ENCODE results near the gene RASL10B.
A peak's percentile ranks its signal among the peaks of the same experiment; 100 is the strongest.

Gene RASL10B

DNA sequence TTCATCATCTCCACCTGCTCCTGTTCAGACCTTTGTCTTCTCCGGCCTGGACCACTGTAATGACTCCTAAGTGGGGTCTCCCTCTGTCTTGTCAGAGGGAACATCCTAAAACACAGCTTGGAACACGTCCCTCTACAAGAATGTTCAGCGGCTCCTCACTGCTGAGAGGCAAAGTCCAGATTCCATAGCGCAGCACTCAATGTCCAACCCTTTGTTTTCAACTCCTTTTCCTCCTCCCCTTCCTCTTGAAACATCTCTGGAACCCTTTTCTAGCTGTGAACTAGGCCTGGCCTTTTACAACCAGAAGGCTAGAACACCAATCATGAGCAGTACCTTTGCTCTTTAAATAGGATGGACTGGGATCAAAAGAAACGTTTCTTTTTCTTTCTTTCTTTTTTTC lies 30.2 kb downstream of the RASL10B start:
- H3K4me3 ChIP-seq (ENCODE audit: low read depth in 1 of 2, low read length in 2 of 2): no peak overlapping the region
- no peak overlapping the region for H3K9ac ChIP-seq (ENCODE audit: low read depth in 1 of 2, low read length in 2 of 2)
- H3K4me1 ChIP-seq (ENCODE audit: control insufficient read depth in 1 of 2, insufficient read depth in 2 of 2, low read length in 2 of 2): peaks cover 4 to 7% of the 10 kb centered on the region in 2 donors
- no peak overlapping the region for H3K27ac ChIP-seq (ENCODE audit: low read depth, low read length)
- no peaks in the 10 kb centered on the region for H3K36me3 ChIP-seq (ENCODE audit: control insufficient read depth in 1 of 2, insufficient read depth in 2 of 2, low read length in 2 of 2)
- no peaks in the 10 kb centered on the region for H3K9me3 ChIP-seq (ENCODE audit: control insufficient read depth in 1 of 2, low read length in 2 of 2)
- no peaks in the 10 kb centered on the region for H3K27me3 ChIP-seq (ENCODE audit: control insufficient read depth in 1 of 2, insufficient read depth in 2 of 2, low read length in 2 of 2)

DNA sequence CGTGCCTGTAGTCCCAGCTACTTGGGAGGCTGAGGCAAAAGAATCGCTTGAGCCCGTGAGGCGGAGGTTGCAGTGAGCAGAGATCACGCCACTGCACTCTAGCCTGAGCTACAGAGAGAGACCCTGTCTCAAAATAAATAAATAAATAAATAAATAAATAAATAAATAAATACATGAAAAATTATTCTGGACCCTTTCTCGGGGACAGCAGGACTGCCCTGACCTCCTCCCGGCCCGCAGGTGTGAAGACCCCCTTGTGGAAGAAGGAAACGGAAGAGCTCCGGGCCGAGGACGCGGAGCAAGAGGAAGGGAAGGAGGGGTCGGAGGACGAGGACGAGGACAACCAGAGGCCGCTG lies 32.3 kb downstream of the RASL10B start:
- Histone ChIP-seq H3K9me3 (ENCODE audit: control insufficient read depth in 1 of 2, low read length in 2 of 2) (no peaks in the 10 kb centered on the region), H3K9ac (ENCODE audit: low read depth in 1 of 2, low read length in 2 of 2) (peak overlapping the region in 1 of 2 donors; percentile 51), H3K27ac (ENCODE audit: low read depth, low read length) (no peak overlapping the region), H3K4me3 (ENCODE audit: low read depth in 1 of 2, low read length in 2 of 2) (peak overlapping the region; percentile 72), H3K36me3 (ENCODE audit: control insufficient read depth in 1 of 2, insufficient read depth in 2 of 2, low read length in 2 of 2) (no peaks in the 10 kb centered on the region), H3K4me1 (ENCODE audit: control insufficient read depth in 1 of 2, insufficient read depth in 2 of 2, low read length in 2 of 2) (peaks cover 15 to 18% of the 10 kb centered on the region in 2 donors), H3K27me3 (ENCODE audit: control insufficient read depth in 1 of 2, insufficient read depth in 2 of 2, low read length in 2 of 2) (no peaks in the 10 kb centered on the region)

DNA sequence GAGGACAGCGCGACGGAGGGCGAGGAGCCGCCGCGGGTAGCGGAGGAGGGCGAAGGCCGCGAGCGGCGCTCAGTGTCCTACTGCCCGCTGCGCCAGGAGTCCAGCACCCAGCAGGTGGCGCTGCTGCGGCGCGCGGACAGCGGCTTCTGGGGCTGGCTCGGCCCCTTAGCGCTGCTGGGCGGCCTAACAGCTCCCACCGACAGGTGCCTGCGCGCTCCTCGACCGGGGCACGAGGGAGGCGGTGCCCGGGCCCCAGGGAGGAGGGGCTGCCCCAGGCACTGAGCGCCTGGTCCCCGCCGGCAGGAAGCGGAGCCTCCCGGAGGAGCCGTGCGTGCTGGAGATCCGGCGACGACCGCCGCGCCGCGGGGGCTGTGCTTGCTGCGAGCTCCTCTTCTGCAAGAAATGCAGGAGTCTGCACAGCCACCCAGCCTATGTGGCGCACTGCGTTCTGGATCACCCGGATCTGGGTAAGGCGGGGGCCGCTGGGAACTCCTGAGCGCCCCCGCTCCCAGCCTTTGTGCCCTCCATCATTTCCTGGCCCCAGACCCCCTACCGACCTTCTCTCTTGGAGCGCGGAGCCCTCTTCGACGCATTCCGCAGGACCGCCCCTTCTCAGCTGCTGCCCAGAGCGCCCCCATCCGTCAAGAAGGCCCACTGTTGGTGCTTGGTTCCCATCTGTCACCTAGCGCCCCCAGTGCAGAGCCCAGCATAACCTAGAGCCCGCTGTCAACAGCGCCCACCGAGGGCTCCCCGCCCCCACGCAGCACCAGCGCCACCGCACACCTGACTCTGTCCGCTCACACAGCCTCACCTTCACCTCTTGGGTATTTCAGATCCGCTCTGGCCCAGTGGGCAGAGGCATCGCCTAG lies 32.9 kb downstream of the RASL10B start:
- peak overlapping the region; percentile 42 to 56 for H3K9ac ChIP-seq (ENCODE audit: low read depth in 1 of 2, low read length in 2 of 2)
- no peaks in the 10 kb centered on the region for H3K9me3 ChIP-seq (ENCODE audit: control insufficient read depth in 1 of 2, low read length in 2 of 2)
- H3K27ac ChIP-seq (ENCODE audit: low read depth, low read length): no peak overlapping the region

DNA sequence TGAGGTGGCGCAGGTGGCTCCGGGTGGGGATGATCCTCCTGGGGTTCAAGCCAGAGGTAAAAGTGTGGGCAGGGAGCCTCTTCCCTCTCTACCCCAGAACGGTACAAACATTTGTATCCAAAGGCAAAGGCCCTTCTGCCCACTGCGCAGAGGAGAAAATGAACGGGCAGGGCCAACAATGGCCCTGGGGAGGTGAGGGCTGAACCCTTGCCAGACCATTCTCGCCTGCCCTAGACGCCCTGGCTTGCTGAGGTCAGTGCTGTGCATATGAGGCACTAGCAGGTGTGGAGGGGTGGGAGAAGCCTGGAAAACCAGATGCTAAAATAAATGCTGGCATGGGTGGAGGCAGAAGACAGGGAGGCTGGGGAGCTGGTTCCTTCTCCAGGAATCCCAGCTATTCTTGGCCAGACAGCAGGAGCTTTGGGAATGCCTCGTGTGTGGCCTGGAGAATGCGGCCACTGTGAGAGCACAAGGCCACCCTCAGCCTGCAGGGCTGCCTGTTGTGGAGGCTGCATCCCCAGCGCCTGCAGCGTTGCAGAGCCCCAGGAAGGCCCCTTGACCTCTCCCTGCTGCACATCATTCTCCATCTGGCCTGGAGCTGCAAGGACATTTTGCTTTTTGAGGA lies 33.8 kb downstream of the RASL10B start:
- no peaks in the 10 kb centered on the region for H3K9me3 ChIP-seq (ENCODE audit: control insufficient read depth in 1 of 2, low read length in 2 of 2)
- no peaks in the 10 kb centered on the region for H3K27me3 ChIP-seq (ENCODE audit: control insufficient read depth in 1 of 2, insufficient read depth in 2 of 2, low read length in 2 of 2)
- H3K4me1 ChIP-seq (ENCODE audit: control insufficient read depth in 1 of 2, insufficient read depth in 2 of 2, low read length in 2 of 2): peaks cover 23 to 29% of the 10 kb centered on the region in 2 donors
- no peak overlapping the region for H3K9ac ChIP-seq (ENCODE audit: low read depth in 1 of 2, low read length in 2 of 2)
- H3K36me3 ChIP-seq (ENCODE audit: control insufficient read depth in 1 of 2, insufficient read depth in 2 of 2, low read length in 2 of 2): no peaks in the 10 kb centered on the region
- H3K4me3 ChIP-seq (ENCODE audit: low read depth in 1 of 2, low read length in 2 of 2): peak overlapping the region in 1 of 2 donors; percentile 72
- H3K27ac ChIP-seq (ENCODE audit: low read depth, low read length): no peak overlapping the region

More for the DNA sequence above, 32.9 kb downstream of the RASL10B start:
- Histone ChIP-seq H3K36me3 (ENCODE audit: control insufficient read depth in 1 of 2, insufficient read depth in 2 of 2, low read length in 2 of 2) (no peaks in the 10 kb centered on the region), H3K4me3 (ENCODE audit: low read depth in 1 of 2, low read length in 2 of 2) (peak overlapping the region; percentile 72), H3K27me3 (ENCODE audit: control insufficient read depth in 1 of 2, insufficient read depth in 2 of 2, low read length in 2 of 2) (no peaks in the 10 kb centered on the region), H3K4me1 (ENCODE audit: control insufficient read depth in 1 of 2, insufficient read depth in 2 of 2, low read length in 2 of 2) (peaks cover 21 to 24% of the 10 kb centered on the region in 2 donors)

DNA sequence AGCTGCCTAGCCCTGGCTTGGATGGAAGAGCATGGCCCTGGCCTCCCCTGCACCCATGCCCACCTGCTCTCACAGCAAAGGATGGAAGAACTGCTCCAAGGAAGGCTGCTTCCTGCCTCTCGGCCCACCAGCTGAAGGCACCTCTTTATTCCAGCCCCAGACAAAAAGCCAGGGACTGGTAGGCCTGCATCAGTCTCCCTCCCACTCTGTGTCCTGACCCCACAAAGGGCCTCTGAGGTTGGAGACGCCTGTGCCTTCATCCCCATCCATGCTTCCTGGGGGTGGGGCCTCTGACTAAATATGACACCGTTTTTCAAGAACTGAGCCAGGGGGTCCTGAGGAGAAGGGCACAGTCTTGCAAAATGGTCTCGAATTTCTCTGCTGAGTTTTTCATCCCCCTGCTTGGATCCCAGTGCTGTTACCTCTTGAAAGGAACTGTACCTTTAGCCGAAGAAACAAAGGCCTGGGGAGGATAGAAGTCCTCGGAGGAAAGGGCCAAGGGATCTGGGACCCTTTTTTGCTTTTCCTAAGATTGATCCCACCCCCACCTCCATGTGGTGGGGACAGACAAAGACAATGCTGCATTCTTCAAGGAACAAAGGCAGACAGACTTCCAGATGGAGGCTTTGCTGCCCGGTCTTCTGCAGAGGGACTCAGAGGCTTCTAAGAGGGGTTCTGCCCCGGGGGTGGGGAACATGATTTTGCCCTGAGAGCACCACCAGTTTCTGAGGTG lies 34.5 kb downstream of the RASL10B start:
- H3K27ac ChIP-seq (ENCODE audit: low read depth, low read length): no peak overlapping the region
- no peaks in the 10 kb centered on the region for H3K27me3 ChIP-seq (ENCODE audit: control insufficient read depth in 1 of 2, insufficient read depth in 2 of 2, low read length in 2 of 2)
- no peaks in the 10 kb centered on the region for H3K9me3 ChIP-seq (ENCODE audit: control insufficient read depth in 1 of 2, low read length in 2 of 2)
- peaks cover 23 to 29% of the 10 kb centered on the region in 2 donors for H3K4me1 ChIP-seq (ENCODE audit: control insufficient read depth in 1 of 2, insufficient read depth in 2 of 2, low read length in 2 of 2)
- H3K36me3 ChIP-seq (ENCODE audit: control insufficient read depth in 1 of 2, insufficient read depth in 2 of 2, low read length in 2 of 2): no peaks in the 10 kb centered on the region
- H3K9ac ChIP-seq (ENCODE audit: low read depth in 1 of 2, low read length in 2 of 2): no peak overlapping the region
- no peak overlapping the region for H3K4me3 ChIP-seq (ENCODE audit: low read depth in 1 of 2, low read length in 2 of 2)

DNA sequence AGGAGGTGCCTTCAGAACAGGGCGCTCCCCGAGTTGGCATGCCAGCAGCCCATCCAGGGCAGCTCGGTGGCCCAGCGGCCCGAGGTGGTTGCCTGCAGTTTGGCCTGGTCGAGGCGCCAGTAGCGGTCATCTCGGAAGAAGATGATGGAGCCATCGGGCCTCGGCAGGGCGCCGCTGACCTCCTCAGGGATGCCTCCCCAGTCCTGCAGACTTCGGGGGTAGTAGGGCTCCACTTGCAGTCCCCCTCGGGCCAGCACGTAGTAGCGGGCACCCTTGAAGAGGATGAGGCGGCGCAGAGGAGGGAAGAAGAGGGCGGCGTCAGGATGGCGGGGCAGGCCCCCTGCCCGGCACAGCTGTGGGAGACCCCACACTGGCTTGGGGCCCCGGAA lies 35.0 kb downstream of the RASL10B start:
- Histone ChIP-seq H3K27ac (ENCODE audit: low read depth, low read length) (no peak overlapping the region), H3K36me3 (ENCODE audit: control insufficient read depth in 1 of 2, insufficient read depth in 2 of 2, low read length in 2 of 2) (no peaks in the 10 kb centered on the region), H3K9ac (ENCODE audit: low read depth in 1 of 2, low read length in 2 of 2) (no peak overlapping the region), H3K27me3 (ENCODE audit: control insufficient read depth in 1 of 2, insufficient read depth in 2 of 2, low read length in 2 of 2) (no peaks in the 10 kb centered on the region), H3K9me3 (ENCODE audit: control insufficient read depth in 1 of 2, low read length in 2 of 2) (no peaks in the 10 kb centered on the region), H3K4me1 (ENCODE audit: control insufficient read depth in 1 of 2, insufficient read depth in 2 of 2, low read length in 2 of 2) (peaks cover 23 to 29% of the 10 kb centered on the region in 2 donors), H3K4me3 (ENCODE audit: low read depth in 1 of 2, low read length in 2 of 2) (no peak overlapping the region)

DNA sequence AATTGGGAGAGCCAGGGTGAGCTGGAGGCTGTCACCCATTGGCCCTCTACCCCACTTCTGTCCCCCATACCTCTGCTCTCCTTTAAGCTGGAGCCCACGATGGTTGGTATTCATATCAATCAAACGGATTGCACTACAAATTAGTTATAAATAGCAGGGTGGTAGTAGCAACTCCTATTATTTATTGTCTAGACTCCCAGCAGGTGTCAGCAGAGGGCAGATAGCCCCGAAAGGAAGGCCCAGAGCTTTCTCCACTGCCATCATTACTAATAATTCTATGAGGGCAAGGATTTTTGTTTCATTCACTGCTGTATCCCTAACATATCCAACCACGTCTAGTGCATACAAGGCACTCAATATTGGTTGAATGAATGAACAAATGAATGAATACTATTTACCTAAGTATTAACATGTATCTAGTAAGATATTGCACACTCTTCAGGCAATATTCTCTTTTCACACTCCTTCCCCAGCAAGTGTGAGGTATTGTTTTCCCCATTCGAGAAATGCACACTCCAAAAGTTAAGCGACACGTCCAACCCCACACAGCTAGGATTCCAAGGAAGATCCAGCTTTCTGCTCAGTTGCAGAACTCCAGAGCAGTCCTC lies 35.6 kb downstream of the RASL10B start:
- no peak overlapping the region for H3K27ac ChIP-seq (ENCODE audit: low read depth, low read length)
- H3K36me3 ChIP-seq (ENCODE audit: control insufficient read depth in 1 of 2, insufficient read depth in 2 of 2, low read length in 2 of 2): no peaks in the 10 kb centered on the region

DNA sequence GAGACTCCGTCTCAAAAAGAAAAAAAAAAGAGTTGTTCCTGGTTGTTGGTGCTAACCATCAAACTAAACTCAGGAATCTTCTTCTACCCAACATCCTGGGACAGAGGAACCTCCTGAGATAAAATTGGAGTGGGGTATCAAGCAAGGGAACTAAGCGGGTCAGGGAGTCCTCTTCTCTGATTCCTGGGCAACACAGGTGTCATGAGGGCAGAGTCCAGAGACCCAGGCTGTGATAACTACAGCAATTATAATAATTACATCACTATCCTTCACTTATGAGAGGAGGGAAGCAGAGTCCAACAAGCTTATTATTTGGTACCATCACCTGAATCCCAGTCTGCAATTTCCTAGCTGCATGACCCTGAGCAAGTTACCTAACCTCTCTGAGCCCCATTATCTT lies 37.4 kb downstream of the RASL10B start:
- H3K4me3 ChIP-seq (ENCODE audit: low read depth in 1 of 2, low read length in 2 of 2): no peak overlapping the region
- H3K36me3 ChIP-seq (ENCODE audit: control insufficient read depth in 1 of 2, insufficient read depth in 2 of 2, low read length in 2 of 2): no peaks in the 10 kb centered on the region
- H3K27ac ChIP-seq (ENCODE audit: low read depth, low read length): no peak overlapping the region
- H3K27me3 ChIP-seq (ENCODE audit: control insufficient read depth in 1 of 2, insufficient read depth in 2 of 2, low read length in 2 of 2): no peaks in the 10 kb centered on the region
- no peaks in the 10 kb centered on the region for H3K9me3 ChIP-seq (ENCODE audit: control insufficient read depth in 1 of 2, low read length in 2 of 2)
- H3K4me1 ChIP-seq (ENCODE audit: control insufficient read depth in 1 of 2, insufficient read depth in 2 of 2, low read length in 2 of 2): peaks cover 27 to 29% of the 10 kb centered on the region in 2 donors
- no peak overlapping the region for H3K9ac ChIP-seq (ENCODE audit: low read depth in 1 of 2, low read length in 2 of 2)

More for the DNA sequence above, 35.6 kb downstream of the RASL10B start:
- Histone ChIP-seq H3K4me3 (ENCODE audit: low read depth in 1 of 2, low read length in 2 of 2) (no peak overlapping the region), H3K9ac (ENCODE audit: low read depth in 1 of 2, low read length in 2 of 2) (no peak overlapping the region), H3K4me1 (ENCODE audit: control insufficient read depth in 1 of 2, insufficient read depth in 2 of 2, low read length in 2 of 2) (peaks cover 23 to 29% of the 10 kb centered on the region in 2 donors), H3K9me3 (ENCODE audit: control insufficient read depth in 1 of 2, low read length in 2 of 2) (no peaks in the 10 kb centered on the region), H3K27me3 (ENCODE audit: control insufficient read depth in 1 of 2, insufficient read depth in 2 of 2, low read length in 2 of 2) (no peaks in the 10 kb centered on the region)

DNA sequence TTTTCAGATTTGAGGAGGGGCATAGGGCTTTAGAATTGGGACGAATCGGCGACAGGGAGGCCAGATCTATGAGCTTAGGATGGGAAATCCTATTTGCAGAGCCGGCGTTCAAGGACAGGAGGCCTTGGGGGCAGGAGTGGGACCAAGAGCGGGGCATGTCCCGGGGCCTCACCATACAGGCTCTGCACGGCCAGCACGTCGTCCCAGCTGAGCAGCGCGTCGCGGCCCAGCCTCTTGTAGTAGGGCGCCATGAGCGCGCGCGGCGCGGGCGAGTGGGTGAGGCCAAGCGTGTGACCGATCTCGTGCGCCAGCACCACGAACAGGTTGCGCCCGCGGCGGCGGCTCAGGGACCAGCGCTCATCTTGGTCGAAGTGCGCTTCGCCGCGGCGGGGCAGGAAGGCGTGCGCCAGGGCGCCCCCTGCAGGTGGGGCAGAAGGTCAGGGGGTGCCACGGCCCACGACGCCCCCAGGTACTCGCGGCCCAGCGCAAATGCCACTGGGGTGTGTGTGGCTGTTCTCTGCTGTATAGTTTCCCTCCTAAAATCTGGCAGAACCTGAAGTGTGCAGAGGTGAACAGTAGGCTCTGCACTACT lies 38.6 kb downstream of the RASL10B start:
- no peak overlapping the region for H3K9ac ChIP-seq (ENCODE audit: low read depth in 1 of 2, low read length in 2 of 2)

More for the DNA sequence above, 38.6 kb downstream of the RASL10B start:
- Histone ChIP-seq H3K27me3 (ENCODE audit: control insufficient read depth in 1 of 2, insufficient read depth in 2 of 2, low read length in 2 of 2) (no peaks in the 10 kb centered on the region), H3K4me3 (ENCODE audit: low read depth in 1 of 2, low read length in 2 of 2) (no peak overlapping the region), H3K9me3 (ENCODE audit: control insufficient read depth in 1 of 2, low read length in 2 of 2) (no peaks in the 10 kb centered on the region), H3K4me1 (ENCODE audit: control insufficient read depth in 1 of 2, insufficient read depth in 2 of 2, low read length in 2 of 2) (peaks cover 31 to 33% of the 10 kb centered on the region in 2 donors), H3K27ac (ENCODE audit: low read depth, low read length) (no peak overlapping the region), H3K36me3 (ENCODE audit: control insufficient read depth in 1 of 2, insufficient read depth in 2 of 2, low read length in 2 of 2) (no peaks in the 10 kb centered on the region)

Data from duodenal mucosa (tissue), 2 donors.